K562 (cell line): ENCODE measurements around the gene CEP85L. TPM values are rescaled to one million over a fixed set of nuclear protein-coding genes. Genes with fewer than 3 reads are reported as not detected.
A peak's percentile ranks its signal among the peaks of the same experiment; 100 is the strongest.

ENCODE experiments used
- GABPB1 ChIP-seq: sonication (generic); formaldehyde crosslinking; IDR thresholded peaks from 2 replicates; pipeline ENCODE4 v1.8.0; 2022; ENCODE audit warnings: mild to moderate bottlenecking, missing genetic modification reagents
- HCFC1 ChIP-seq: IDR thresholded peaks from 2 replicates; pipeline ENCODE4 v1.6.1; 2012; ENCODE audit warnings: low read depth, low read length, improper control_type of control experiment
- JUND ChIP-seq, 2 experiments: IDR thresholded peaks; 2 replicates in 1 of 2; 3 replicates in 1 of 2; pipeline ENCODE4 v1.6.1; 2011; ENCODE audit warnings: borderline replicate concordance in 2 of 2, low read depth in 2 of 2, low read length in 2 of 2, improper control_type of control experiment in 1 of 2, missing biosample characterization in 1 of 2, missing genetic modification characterization in 1 of 2, missing genetic modification reagents in 1 of 2
- KAT2B ChIP-seq: IDR thresholded peaks from one replicate; pipeline ENCODE4 v1.6.1; 2012; ENCODE audit warnings: low read depth, mild to moderate bottlenecking, control low read depth, inconsistent platforms, low read length, moderate library complexity
- REST ChIP-seq, 2 experiments: fragments of 450-650 bp; formaldehyde crosslinking in 1 of 2; IDR thresholded peaks; 2 replicates each; pipeline versions ENCODE4 v1.4.0 to v1.6.1; 2014 to 2020; ENCODE audit warnings: mild to moderate bottlenecking in 2 of 2, borderline replicate concordance in 1 of 2, low read depth in 1 of 2
- RFX1 ChIP-seq: fragments of 450-650 bp; IDR thresholded peaks from 2 replicates; pipeline ENCODE4 v1.6.1; 2016; ENCODE audit warnings: mild to moderate bottlenecking, moderate library complexity
- SAFB ChIP-seq: fragments of 200-400 bp; formaldehyde crosslinking; IDR thresholded peaks from 2 replicates; pipeline ENCODE4 v1.6.1; 2017; ENCODE audit warnings: low read depth, low read length, borderline replicate concordance
- SLC30A9 ChIP-seq: fragments of 250-450 bp; sonication (Bioruptor Pico); IDR thresholded peaks from 2 replicates; pipeline ENCODE4 v1.8.0; 2022; ENCODE audit warnings: mild to moderate bottlenecking, moderate library complexity
- SMAD3 ChIP-seq: fragments of 450-650 bp; formaldehyde crosslinking; conservative IDR thresholded peaks from 2 replicates; pipeline ENCODE4 v1.4.0; 2020; ENCODE audit warnings: mild to moderate bottlenecking
- SMARCA5 ChIP-seq: fragments of 450-650 bp; IDR thresholded peaks from 2 replicates; pipeline ENCODE4 v1.6.1; 2016
- TEAD4 ChIP-seq, 2 experiments: sonication (generic) in 1 of 2; formaldehyde crosslinking in 1 of 2; IDR thresholded peaks; 2 replicates each; pipeline versions ENCODE4 v1.6.1 to v1.8.0; 2012 to 2022; ENCODE audit warnings: borderline replicate concordance in 1 of 2, inconsistent platforms in 1 of 2, low read length in 1 of 2, mild to moderate bottlenecking in 1 of 2, missing genetic modification reagents in 1 of 2
- TFAM ChIP-seq: fragments of 250-450 bp; sonication (Bioruptor Pico); conservative IDR thresholded peaks from 2 replicates; pipeline ENCODE4 v1.5.0; 2021; ENCODE audit warnings: mild to moderate bottlenecking, moderate library complexity
- TGIF2 ChIP-seq: sonication (generic); formaldehyde crosslinking; IDR thresholded peaks from 2 replicates; pipeline ENCODE4 v1.8.1; 2022; ENCODE audit warnings: mild to moderate bottlenecking, missing genetic modification reagents, moderate library complexity
- ZBTB26 ChIP-seq: fragments of 450-650 bp; formaldehyde crosslinking; IDR thresholded peaks from 2 replicates; pipeline ENCODE4 v1.4.0; 2022; ENCODE audit warnings: missing genetic modification characterization
- ZNF175 ChIP-seq: fragments of 200-800 bp; sonication (Bioruptor generic); IDR thresholded peaks from 2 replicates; pipeline ENCODE4 v1.6.1; 2016; ENCODE audit warnings: low read depth, mild to moderate bottlenecking, missing genetic modification characterization, missing compliant biosample characterization
- ZNF23 ChIP-seq: fragments of 250-450 bp; sonication (Bioruptor Pico); IDR thresholded peaks from 2 replicates; pipeline ENCODE4 v1.4.0; 2020; ENCODE audit warnings: mild to moderate bottlenecking
- ZNF398 ChIP-seq: fragments of 250-450 bp; sonication (Bioruptor Pico); IDR thresholded peaks from 2 replicates; pipeline ENCODE4 v1.8.0; 2021; ENCODE audit warnings: moderate library complexity, mild to moderate bottlenecking, inconsistent platforms
- polyA plus RNA-seq, 8 experiments: library from polyadenylated mRNA; depleted of rRNA in 4 of 8; stranded (reverse) in 5 of 8; unstranded in 3 of 8; fragments of >200 nt; fragmentation: Nextera tagmentation in 2 of 8; fragmentation: Illumina TruSeq in 1 of 8; extraction: Ambion mirVana in 2 of 8; extraction: Trizol in 1 of 8; gene quantifications; 2 replicates each; pipeline versions ENCODE4 v1.2.1 to v1.2.3, GENCODE V29; 2011 to 2014; ENCODE audit warnings: inconsistent platforms in 1 of 8, missing spikeins in 1 of 8
- total RNA-seq, 7 experiments: library from RNA; depleted of rRNA in 6 of 7; stranded (reverse); fragments of >200 nt in 6 of 7; fragmentation: Illumina TruSeq in 2 of 7; extraction: Trizol in 2 of 7; gene quantifications; 2 replicates each; pipeline versions ENCODE4 v1.2.1 to v1.2.3, GENCODE V29; 2011 to 2021; ENCODE audit warnings: low replicate concordance in 1 of 7

The CEP85L gene
- total and polyA plus RNA-seq, 9 of the 15 experiments (the other 6 are each of a cell fraction or from before 2014, with no cell fraction given): 4.5 to 15.8 (median 8.3) TPM

GRCh38 chr6:118660218-118660569 is 8.8 kb upstream of the CEP85L start (continued):
- TF ChIP-seq TFAM (no peak), SLC30A9 (CRISPR knock-in tag) (no peak), TEAD4 (IDR thresholded peaks at IDR 0.05; ENCODE audit: low read length) (no peak; the same call in 1 of the 2 replicates), TEAD4 (CRISPR knock-in tag; IDR thresholded peaks at IDR 0.05; ENCODE audit: borderline replicate concordance) (no peak), SMAD3 (CRISPR knock-in tag) (no peak), ZNF398 (CRISPR knock-in tag) (no peak), SAFB (no peak), SMARCA5 (no peak), ZBTB26 (no peak), ZNF23 (no peak), GABPB1 (CRISPR knock-in tag) (no peak), ZNF175 (CRISPR knock-in tag) (no peak), RFX1 (no peak), TGIF2 (CRISPR knock-in tag) (no peak), HCFC1 (no peak), JUND (IDR thresholded peaks at IDR 0.05; ENCODE audit: borderline replicate concordance, low read depth, low read length) (no peak), JUND (tag; IDR thresholded peaks at IDR 0.05; ENCODE audit: borderline replicate concordance, low read depth, low read length) (peak; percentile 42; the same call in 1 of the 3 replicates), KAT2B (no peak), REST (IDR thresholded peaks at IDR 0.05; ENCODE audit: borderline replicate concordance) (peak; percentile 14; the same call in 1 of the 2 replicates), REST (CRISPR knock-in tag; IDR thresholded peaks at IDR 0.05; ENCODE audit: low read depth) (no peak)
